Activated naive CD4-positive, alpha-beta T cell treated with anti-CD3 and anti-CD28 coated beads, Interleukin-2, amount 50 U/mL, for 72 hours (primary cell): ENCODE data around the gene ERMP1. TPM values are rescaled to one million over a fixed set of nuclear protein-coding genes. Genes with fewer than 3 reads are reported as not detected.

ENCODE experiments used
- ATAC-seq, 2 donors: fragments of 150-1000 bp; cut with Tn5 transposase; 2 replicates each; pipeline ENCODE4 v1.10.0; 2021; ENCODE audit warnings: mild to moderate bottlenecking in 2 of 2, moderate library complexity in 2 of 2
- DNase-seq, 2 donors: peaks; one replicate each; pipeline ENCODE4 v3.0.0; 2021 to 2022; ENCODE audit warnings: low spot score in 2 of 2
- H3K27ac Mint-ChIP-seq, 2 donors: one replicate each; pipeline ENCODE4 v1.8.0; 2022; ENCODE audit warnings: mild to moderate bottlenecking in 2 of 2, mixed read lengths in 2 of 2
- H3K36me3 Mint-ChIP-seq, 2 donors: one replicate each; pipeline ENCODE4 v1.8.0; 2022; ENCODE audit warnings: mixed read lengths in 2 of 2
- H3K9me3 Mint-ChIP-seq, 2 donors: one replicate each; pipeline ENCODE4 v1.8.0; 2022; ENCODE audit warnings: mixed read lengths in 2 of 2
- total RNA-seq, 2 donors: library from RNA; stranded (reverse); gene quantifications; one replicate each; pipeline ENCODE4 v1.2.3, GENCODE V29; 2022

ERMP1 gene
- total RNA-seq, 2 donors from 2014 or later = 22.5 to 22.8 TPM

GRCh38 chr9:5841771-5842573, 9.1 kb upstream of the ERMP1 start:
- DNase-seq = peak; percentile 55 to 62
- H3K27ac Mint-ChIP-seq = peak overlapping the region; percentile 18 to 66
- peaks cover 4 to 6% of the 10 kb centered on the region in 2 donors for H3K9me3 Mint-ChIP-seq
- H3K36me3 Mint-ChIP-seq = peaks cover 5 to 19% of the 10 kb centered on the region in 2 donors
- peak; percentile 70 to 78 for ATAC-seq

- DNase-seq = no peak
Observed at GRCh38 chr9:5840788-5841187, 7.9 kb upstream of the ERMP1 start.

GRCh38 chr9:5839572-5839902, 6.6 kb upstream of the ERMP1 start:
- no peak for DNase-seq
- H3K27ac Mint-ChIP-seq = no peak overlapping the region
- peaks cover 4 to 6% of the 10 kb centered on the region in 2 donors for H3K9me3 Mint-ChIP-seq
- peaks cover 5 to 13% of the 10 kb centered on the region in 2 donors for H3K36me3 Mint-ChIP-seq
- ATAC-seq = no peak

More at GRCh38 chr9:5840788-5841187, 7.9 kb upstream of the ERMP1 start:
- Mint-ChIP-seq H3K27ac (no peak overlapping the region), H3K9me3 (peaks cover 4 to 6% of the 10 kb centered on the region in 2 donors), H3K36me3 (peaks cover 5 to 18% of the 10 kb centered on the region in 2 donors)
- ATAC-seq = no peak

- Mint-ChIP-seq H3K9me3 (peaks cover 4 to 6% of the 10 kb centered on the region in 2 donors), H3K36me3 (peaks cover 8 to 13% of the 10 kb centered on the region in 2 donors), H3K27ac (no peak overlapping the region)
- no peak for ATAC-seq
- DNase-seq = no peak
Observed at GRCh38 chr9:5838884-5839571, 6.1 kb upstream of the ERMP1 start.

- Mint-ChIP-seq H3K27ac (no peak overlapping the region), H3K36me3 (peaks cover 0 to 9% of the 10 kb centered on the region in 2 donors), H3K9me3 (no peaks in the 10 kb centered on the region)
- peak in 1 of 2 donors; percentile 21 for ATAC-seq
- peak in 1 of 2 donors; percentile 10 for DNase-seq
Observed at GRCh38 chr9:5835808-5836207, 2.9 kb upstream of the ERMP1 start.

- peaks cover 0 to 9% of the 10 kb centered on the region in 2 donors for H3K36me3 Mint-ChIP-seq
- DNase-seq (no peak), ATAC-seq (no peak)
- no peaks in the 10 kb centered on the region for H3K9me3 Mint-ChIP-seq
- no peak overlapping the region for H3K27ac Mint-ChIP-seq
Observed at GRCh38 chr9:5834214-5834613, 1.3 kb upstream of the ERMP1 start.

- no peaks in the 10 kb centered on the region for H3K9me3 Mint-ChIP-seq
- ATAC-seq (peak in 1 of 2 donors; percentile 18), DNase-seq (no peak)
- H3K27ac Mint-ChIP-seq = peak overlapping the region; percentile 27 to 36
- peaks cover 8 to 9% of the 10 kb centered on the region in 2 donors for H3K36me3 Mint-ChIP-seq
Observed at GRCh38 chr9:5832071-5832537, 813 bp downstream of the ERMP1 start.

- ATAC-seq (no peak), DNase-seq (no peak)
- no peaks in the 10 kb centered on the region for H3K9me3 Mint-ChIP-seq
- no peak overlapping the region for H3K27ac Mint-ChIP-seq
- H3K36me3 Mint-ChIP-seq = peaks cover 0 to 19% of the 10 kb centered on the region in 2 donors
Observed at GRCh38 chr9:5825895-5826622, 6.9 kb downstream of the ERMP1 start.

- Mint-ChIP-seq H3K36me3 (peaks cover 0 to 19% of the 10 kb centered on the region in 2 donors), H3K27ac (peak overlapping the region in 1 of 2 donors; percentile 13), H3K9me3 (no peaks in the 10 kb centered on the region)
- DNase-seq (no peak), ATAC-seq (peak; percentile 24)
Observed at GRCh38 chr9:5825223-5825622, 7.7 kb downstream of the ERMP1 start.

- Mint-ChIP-seq H3K36me3 (peaks cover 5 to 28% of the 10 kb centered on the region in 2 donors), H3K27ac (no peak overlapping the region), H3K9me3 (no peaks in the 10 kb centered on the region)
- ATAC-seq = no peak
- no peak for DNase-seq
Observed at GRCh38 chr9:5820425-5820824, 12.5 kb downstream of the ERMP1 start.

- ATAC-seq = no peak
- H3K36me3 Mint-ChIP-seq = peaks cover 5 to 28% of the 10 kb centered on the region in 2 donors
- DNase-seq = no peak
- no peaks in the 10 kb centered on the region for H3K9me3 Mint-ChIP-seq
- H3K27ac Mint-ChIP-seq = no peak overlapping the region
Observed at GRCh38 chr9:5819174-5819573, 13.7 kb downstream of the ERMP1 start.

GRCh38 chr9:5818424-5819142, 14.3 kb downstream of the ERMP1 start:
- DNase-seq (no peak), ATAC-seq (no peak)
- Mint-ChIP-seq H3K36me3 (peaks cover 5 to 23% of the 10 kb centered on the region in 2 donors), H3K9me3 (no peaks in the 10 kb centered on the region), H3K27ac (no peak overlapping the region)

GRCh38 chr9:5817862-5818261, 15.1 kb downstream of the ERMP1 start:
- Mint-ChIP-seq H3K27ac (peak overlapping the region in 1 of 2 donors; percentile 0), H3K9me3 (no peaks in the 10 kb centered on the region), H3K36me3 (peaks cover 5 to 21% of the 10 kb centered on the region in 2 donors)
- ATAC-seq (no peak), DNase-seq (no peak)

- H3K27ac Mint-ChIP-seq = no peak overlapping the region
- ATAC-seq (no peak), DNase-seq (no peak)
- no peaks in the 10 kb centered on the region for H3K9me3 Mint-ChIP-seq
- H3K36me3 Mint-ChIP-seq = peaks cover 5 to 30% of the 10 kb centered on the region in 2 donors
Observed at GRCh38 chr9:5815461-5815860, 17.5 kb downstream of the ERMP1 start.

GRCh38 chr9:5813824-5814223, 19.1 kb downstream of the ERMP1 start:
- Mint-ChIP-seq H3K27ac (no peak overlapping the region), H3K9me3 (no peaks in the 10 kb centered on the region), H3K36me3 (peaks cover 5 to 33% of the 10 kb centered on the region in 2 donors)
- DNase-seq = no peak
- no peak for ATAC-seq

GRCh38 chr9:5811751-5812150, 21.2 kb downstream of the ERMP1 start:
- no peaks in the 10 kb centered on the region for H3K9me3 Mint-ChIP-seq
- H3K27ac Mint-ChIP-seq = no peak overlapping the region
- ATAC-seq (no peak), DNase-seq (no peak)
- H3K36me3 Mint-ChIP-seq = peaks cover 0 to 21% of the 10 kb centered on the region in 2 donors
